Measurements from ENCODE around the gene WDR53. TPM values are rescaled to one million over a fixed set of nuclear protein-coding genes. Genes with fewer than 3 reads are reported as not detected.
"Not testable (repeated sequence)": the region's sequence is repeated elsewhere in the genome, so short reads cannot be mapped to it uniquely, and the experiment has no call there.

WDR53 gene
- total RNA-seq, 4 donors from 2014 or later: 3.1 to 9.7 (median 7.7) TPM

- H3K9me3 ChIP-seq: peaks cover 3% of the 10 kb centered on the region
- WGBS: 88% methylated on average over 2 of the region's 2 CpGs
- no peaks in the 10 kb centered on the region for H3K4me1 ChIP-seq
- TF ChIP-seq EP300 (IDR thresholded peaks at IDR 0.05): no peak
- TF ChIP-seq CTCF (IDR thresholded peaks at IDR 0.05): no peak
- TF ChIP-seq POLR2A (IDR thresholded peaks at IDR 0.05): no peak
- TF ChIP-seq POLR2AphosphoS5 (IDR thresholded peaks at IDR 0.05): no peak
- H3K36me3 ChIP-seq: no peaks in the 10 kb centered on the region
- no peak for DNase-seq (ENCODE audit: low spot score in 2 of 2)
- H3K4me3 ChIP-seq: no peak overlapping the region
- H3K27ac ChIP-seq: no peak overlapping the region
- no peaks in the 10 kb centered on the region for H3K27me3 ChIP-seq
Observed at GRCh38 chr3:196517162-196517800, 51.1 kb downstream of the WDR53 start.

- H3K27me3 ChIP-seq: no peaks in the 10 kb centered on the region
- DNase-seq (ENCODE audit: low spot score in 2 of 2): no peak
- TF ChIP-seq CTCF (IDR thresholded peaks at IDR 0.05) (no peak), POLR2A (IDR thresholded peaks at IDR 0.05) (no peak), EP300 (IDR thresholded peaks at IDR 0.05) (no peak), POLR2AphosphoS5 (IDR thresholded peaks at IDR 0.05) (no peak)
- peaks cover 3% of the 10 kb centered on the region for H3K9me3 ChIP-seq
- H3K27ac ChIP-seq: no peak within 1 kb of the TSS
- no peak within 1 kb of the TSS for H3K4me3 ChIP-seq
- H3K4me1 ChIP-seq: no peaks in the 10 kb centered on the region
- 89% methylated on average over 10 of the region's 10 CpGs for WGBS
- no peaks in the 10 kb centered on the region for H3K36me3 ChIP-seq
Observed at GRCh38 chr3:196514913-196515621, 53.3 kb downstream of the WDR53 start, which contains the start of gene SMCO1. Gene SMCO1, minus strand, starts transcription at chr3:196515346. Its CDS starts 137 bp downstream, at chr3:196515209.

- no peak for DNase-seq (ENCODE audit: low spot score in 2 of 2)
- whole genome bisulfite sequencing: 92% methylated on average over 1 of the region's 1 CpG
Observed at GRCh38 chr3:196514350-196514716, 54.0 kb downstream of the WDR53 start.

GRCh38 chr3:196513697-196514349 is 54.5 kb downstream of the WDR53 start:
- no peak overlapping the region for H3K27ac ChIP-seq
- TF ChIP-seq POLR2AphosphoS5 (IDR thresholded peaks at IDR 0.05) (no peak), POLR2A (IDR thresholded peaks at IDR 0.05) (no peak), CTCF (IDR thresholded peaks at IDR 0.05) (no peak), EP300 (IDR thresholded peaks at IDR 0.05) (no peak)
- no peaks in the 10 kb centered on the region for H3K9me3 ChIP-seq
- WGBS: 90% methylated on average over 8 of the region's 8 CpGs
- no peaks in the 10 kb centered on the region for H3K27me3 ChIP-seq
- no peaks in the 10 kb centered on the region for H3K36me3 ChIP-seq
- DNase-seq (ENCODE audit: low spot score in 2 of 2): no peak
- no peaks in the 10 kb centered on the region for H3K4me1 ChIP-seq
- H3K4me3 ChIP-seq: no peak overlapping the region

More at GRCh38 chr3:196514350-196514716, 54.0 kb downstream of the WDR53 start:
- H3K9me3 ChIP-seq: no peaks in the 10 kb centered on the region
- no peak overlapping the region for H3K27ac ChIP-seq
- H3K4me1 ChIP-seq: no peaks in the 10 kb centered on the region
- H3K4me3 ChIP-seq: no peak overlapping the region
- H3K27me3 ChIP-seq: no peaks in the 10 kb centered on the region
- H3K36me3 ChIP-seq: no peaks in the 10 kb centered on the region
- TF ChIP-seq CTCF (IDR thresholded peaks at IDR 0.05) (no peak), POLR2AphosphoS5 (IDR thresholded peaks at IDR 0.05) (no peak), EP300 (IDR thresholded peaks at IDR 0.05) (no peak), POLR2A (IDR thresholded peaks at IDR 0.05) (no peak)

GRCh38 chr3:196511646-196512425 is 56.5 kb downstream of the WDR53 start:
- H3K4me3 ChIP-seq; H3K9me3 ChIP-seq; H3K36me3 ChIP-seq; DNase-seq (ENCODE audit: low spot score in 2 of 2); H3K4me1 ChIP-seq; H3K27me3 ChIP-seq: not testable (repeated sequence)
- peak overlapping the region; percentile 60 for H3K27ac ChIP-seq
- WGBS: 45% methylated on average over 9 of the region's 15 CpGs

- not testable (repeated sequence) for DNase-seq (ENCODE audit: low spot score in 2 of 2); H3K9me3 ChIP-seq; H3K4me1 ChIP-seq; H3K27ac ChIP-seq; H3K27me3 ChIP-seq; H3K36me3 ChIP-seq; H3K4me3 ChIP-seq
- WGBS: 91% methylated on average over 1 of the region's 1 CpG
Observed at GRCh38 chr3:196511108-196511507, 57.2 kb downstream of the WDR53 start.

Measured in suprapubic skin (tissue), 4 donors.